ENCODE data around the gene ZNF346. TPM values are rescaled to one million over a fixed set of nuclear protein-coding genes. Genes with fewer than 3 reads are reported as not detected.
"Not testable (repeated sequence)": the region's sequence is repeated elsewhere in the genome, so short reads cannot be mapped to it uniquely, and the experiment has no call there.

Gene ZNF346
- total and polyA plus RNA-seq, 2 donors from 2014 or later = 9.5 to 19.2 TPM

- H3K9ac ChIP-seq (ENCODE audit: low read length in 3 of 3); FAIRE-seq; H3K4me3 ChIP-seq (ENCODE audit: low read length in 3 of 3); H3K27ac ChIP-seq (ENCODE audit: low read depth in 2 of 2, low read length in 2 of 2); intact Hi-C loops (cut with DNase I); H3K9me3 ChIP-seq (ENCODE audit: control insufficient read depth in 2 of 3, insufficient read depth in 1 of 3, low read length in 3 of 3); H3K27me3 ChIP-seq (ENCODE audit: control insufficient read depth, insufficient read depth, low read length); DNase-seq; H3K4me1 ChIP-seq (ENCODE audit: control insufficient read depth in 2 of 3, insufficient read depth in 2 of 3, low read depth in 1 of 3, low read length in 3 of 3): not testable (repeated sequence)
- H3K36me3 ChIP-seq (ENCODE audit: control insufficient read depth in 2 of 3, insufficient read depth in 3 of 3, low read length in 3 of 3) = peaks cover 0 to 12% (median 5%) of the 10 kb centered on the region in 3 donors
Measured at GRCh38 chr5:176984176-176984575, 38.3 kb upstream of the ZNF346 start.

GRCh38 chr5:176985516-176985915 lies 37.0 kb upstream of the ZNF346 start:
- no peak for DNase-seq
- no peak overlapping the region for H3K4me3 ChIP-seq (ENCODE audit: low read length in 3 of 3)
- no peak for FAIRE-seq
- intact Hi-C loops (cut with DNase I) = no loop called here
- no peaks in the 10 kb centered on the region for H3K27me3 ChIP-seq (ENCODE audit: control insufficient read depth, insufficient read depth, low read length)
- no peaks in the 10 kb centered on the region for H3K4me1 ChIP-seq (ENCODE audit: control insufficient read depth in 2 of 3, insufficient read depth in 2 of 3, low read depth in 1 of 3, low read length in 3 of 3)
- no peaks in the 10 kb centered on the region for H3K9me3 ChIP-seq (ENCODE audit: control insufficient read depth in 2 of 3, insufficient read depth in 1 of 3, low read length in 3 of 3)
- peaks cover 0 to 4% (median 0%) of the 10 kb centered on the region in 3 donors for H3K36me3 ChIP-seq (ENCODE audit: control insufficient read depth in 2 of 3, insufficient read depth in 3 of 3, low read length in 3 of 3)
- TF ChIP-seq CTCF (IDR thresholded peaks at IDR 0.05; ENCODE audit: borderline replicate concordance, extremely low read depth, insufficient read depth) = no peak
- H3K9ac ChIP-seq (ENCODE audit: low read length in 3 of 3) = no peak overlapping the region
- H3K27ac ChIP-seq (ENCODE audit: low read depth in 2 of 2, low read length in 2 of 2) = no peak overlapping the region

- FAIRE-seq = no peak
Measured at GRCh38 chr5:176986280-176986679, 36.2 kb upstream of the ZNF346 start.

GRCh38 chr5:176987583-176987982 lies 34.9 kb upstream of the ZNF346 start:
- H3K27me3 ChIP-seq (ENCODE audit: control insufficient read depth, insufficient read depth, low read length) = no peaks in the 10 kb centered on the region
- H3K4me1 ChIP-seq (ENCODE audit: control insufficient read depth in 2 of 3, insufficient read depth in 2 of 3, low read depth in 1 of 3, low read length in 3 of 3) = no peaks in the 10 kb centered on the region
- H3K27ac ChIP-seq (ENCODE audit: low read depth in 2 of 2, low read length in 2 of 2) = no peak overlapping the region
- TF ChIP-seq CTCF (IDR thresholded peaks at IDR 0.05; ENCODE audit: borderline replicate concordance, extremely low read depth, insufficient read depth) = no peak
- H3K9ac ChIP-seq (ENCODE audit: low read length in 3 of 3) = no peak overlapping the region
- no peaks in the 10 kb centered on the region for H3K9me3 ChIP-seq (ENCODE audit: control insufficient read depth in 2 of 3, insufficient read depth in 1 of 3, low read length in 3 of 3)
- intact Hi-C loops (cut with DNase I) = no loop called here
- H3K36me3 ChIP-seq (ENCODE audit: control insufficient read depth in 2 of 3, insufficient read depth in 3 of 3, low read length in 3 of 3) = no peaks in the 10 kb centered on the region
- no peak for FAIRE-seq
- DNase-seq = no peak
- no peak overlapping the region for H3K4me3 ChIP-seq (ENCODE audit: low read length in 3 of 3)

More at GRCh38 chr5:176986280-176986679, 36.2 kb upstream of the ZNF346 start:
- DNase-seq = no peak
- Histone ChIP-seq H3K9me3 (ENCODE audit: control insufficient read depth in 2 of 3, insufficient read depth in 1 of 3, low read length in 3 of 3) (no peaks in the 10 kb centered on the region), H3K27ac (ENCODE audit: low read depth in 2 of 2, low read length in 2 of 2) (no peak overlapping the region), H3K4me1 (ENCODE audit: control insufficient read depth in 2 of 3, insufficient read depth in 2 of 3, low read depth in 1 of 3, low read length in 3 of 3) (no peaks in the 10 kb centered on the region), H3K27me3 (ENCODE audit: control insufficient read depth, insufficient read depth, low read length) (no peaks in the 10 kb centered on the region), H3K36me3 (ENCODE audit: control insufficient read depth in 2 of 3, insufficient read depth in 3 of 3, low read length in 3 of 3) (peaks cover 0 to 4% (median 0%) of the 10 kb centered on the region in 3 donors), H3K9ac (ENCODE audit: low read length in 3 of 3) (no peak overlapping the region), H3K4me3 (ENCODE audit: low read length in 3 of 3) (no peak overlapping the region)
- no peak for TF ChIP-seq CTCF (IDR thresholded peaks at IDR 0.05; ENCODE audit: borderline replicate concordance, extremely low read depth, insufficient read depth)
- intact Hi-C loops (cut with DNase I) = no loop called here

- intact Hi-C loops (cut with DNase I); H3K9ac ChIP-seq (ENCODE audit: low read length in 3 of 3); FAIRE-seq; DNase-seq; H3K9me3 ChIP-seq (ENCODE audit: control insufficient read depth in 2 of 3, insufficient read depth in 1 of 3, low read length in 3 of 3); H3K4me1 ChIP-seq (ENCODE audit: control insufficient read depth in 2 of 3, insufficient read depth in 2 of 3, low read depth in 1 of 3, low read length in 3 of 3); H3K4me3 ChIP-seq (ENCODE audit: low read length in 3 of 3); H3K27me3 ChIP-seq (ENCODE audit: control insufficient read depth, insufficient read depth, low read length); H3K27ac ChIP-seq (ENCODE audit: low read depth in 2 of 2, low read length in 2 of 2); H3K36me3 ChIP-seq (ENCODE audit: control insufficient read depth in 2 of 3, insufficient read depth in 3 of 3, low read length in 3 of 3): not testable (repeated sequence)
Measured at GRCh38 chr5:176993081-176993480, 29.4 kb upstream of the ZNF346 start.

Measured in kidney (tissue), 14 donors.